Liver (tissue), 9 donors: ENCODE measurements around the gene NRK. TPM values are rescaled to one million over a fixed set of nuclear protein-coding genes. Genes with fewer than 3 reads are reported as not detected.

Source experiments
- DNase-seq: peaks from one replicate; pipeline ENCODE4 v3.0.0-alpha.2; 2017; ENCODE audit warnings: low spot score
- H3K27ac ChIP-seq, 2 donors: one replicate each; pipeline ENCODE4 v1.7.0; 2013; ENCODE audit warnings: inconsistent platforms in 2 of 2, low read length in 2 of 2, control low read depth in 1 of 2, low read depth in 1 of 2, mild to moderate bottlenecking in 1 of 2
- H3K27me3 ChIP-seq, 4 donors: one replicate each; pipeline versions ENCODE4 v1.6.1 to v1.7.0; 2013; ENCODE audit warnings: low read length in 3 of 4, inconsistent platforms in 1 of 4, mild to moderate bottlenecking in 1 of 4, moderate library complexity in 1 of 4; ENCODE audit not compliant: control insufficient read depth in 4 of 4, insufficient read depth in 4 of 4
- H3K36me3 ChIP-seq, 4 donors: one replicate each; pipeline versions ENCODE4 v1.6.1 to v1.7.0; 2013; ENCODE audit warnings: low read length in 3 of 4, mild to moderate bottlenecking in 3 of 4, low read depth in 1 of 4, moderate library complexity in 1 of 4; ENCODE audit not compliant: control insufficient read depth in 4 of 4, insufficient read depth in 3 of 4
- H3K4me1 ChIP-seq, 4 donors: one replicate each; pipeline versions ENCODE4 v1.6.1 to v1.7.0; 2013; ENCODE audit warnings: low read length in 3 of 4, mild to moderate bottlenecking in 3 of 4, moderate library complexity in 1 of 4; ENCODE audit not compliant: control insufficient read depth in 4 of 4, insufficient read depth in 4 of 4
- H3K4me3 ChIP-seq, 3 donors: one replicate each; pipeline versions ENCODE4 v1.6.1 to v1.7.0; 2013; ENCODE audit warnings: low read length in 3 of 3, control low read depth in 1 of 3, low read depth in 1 of 3, mild to moderate bottlenecking in 1 of 3
- H3K9ac ChIP-seq, 2 donors: one replicate each; pipeline ENCODE4 v1.7.0; 2013; ENCODE audit warnings: low read length in 2 of 2, mild to moderate bottlenecking in 2 of 2, moderate library complexity in 2 of 2, control low read depth in 1 of 2, low read depth in 1 of 2
- H3K9me3 ChIP-seq, 4 donors: one replicate each; pipeline versions ENCODE4 v1.6.1 to v1.7.0; 2013; ENCODE audit warnings: low read length in 3 of 4; ENCODE audit not compliant: control insufficient read depth in 4 of 4
- ATF3 ChIP-seq: IDR thresholded peaks from 2 replicates; pipeline ENCODE4 v1.6.1; 2016; ENCODE audit warnings: antibody characterized with exemption
- CTCF ChIP-seq: fragments of 150-350 bp; IDR thresholded peaks from 2 replicates; pipeline ENCODE4 v1.5.1; 2017; ENCODE audit warnings: improper control_type of control experiment, low read depth, low read length; ENCODE audit not compliant: missing input control
- EGR1 ChIP-seq, 2 donors: IDR thresholded peaks; 2 replicates each; pipeline ENCODE4 v1.6.1; 2016 to 2018; ENCODE audit warnings: antibody characterized with exemption in 2 of 2, low read depth in 2 of 2
- FOXA1 ChIP-seq: IDR thresholded peaks from 2 replicates; pipeline ENCODE4 v1.6.1; 2016; ENCODE audit warnings: antibody characterized with exemption
- FOXA2 ChIP-seq: IDR thresholded peaks from 2 replicates; pipeline ENCODE4 v1.6.1; 2016; ENCODE audit warnings: antibody characterized with exemption
- HNF4A ChIP-seq, 2 donors: conservative IDR thresholded peaks; 2 replicates each; pipeline ENCODE4 v1.6.1; 2016; ENCODE audit warnings: antibody characterized with exemption in 2 of 2, mild to moderate bottlenecking in 2 of 2
- JUND ChIP-seq, 2 donors: IDR thresholded peaks; 2 replicates each; pipeline ENCODE4 v1.6.1; 2016; ENCODE audit warnings: antibody characterized with exemption in 2 of 2
- MAX ChIP-seq: IDR thresholded peaks from 2 replicates; pipeline ENCODE4 v1.6.1; 2016; ENCODE audit warnings: antibody characterized with exemption
- NR2F2 ChIP-seq: IDR thresholded peaks from 2 replicates; pipeline ENCODE4 v1.6.1; 2016; ENCODE audit warnings: antibody characterized with exemption
- RAD21 ChIP-seq, 2 donors: IDR thresholded peaks; 2 replicates each; pipeline ENCODE4 v1.6.1; 2016; ENCODE audit warnings: antibody characterized with exemption in 2 of 2, mild to moderate bottlenecking in 2 of 2
- RXRA ChIP-seq, 2 donors: IDR thresholded peaks; 2 replicates each; pipeline ENCODE4 v1.6.1; 2017 to 2018; ENCODE audit warnings: antibody characterized with exemption in 2 of 2, mild to moderate bottlenecking in 1 of 2
- SP1 ChIP-seq: IDR thresholded peaks from 2 replicates; pipeline ENCODE4 v1.6.1; 2018; ENCODE audit warnings: antibody characterized with exemption, mild to moderate bottlenecking
- TAF1 ChIP-seq: conservative IDR thresholded peaks from 2 replicates; pipeline ENCODE4 v1.6.1; 2016; ENCODE audit warnings: antibody characterized with exemption, mild to moderate bottlenecking
- YY1 ChIP-seq: IDR thresholded peaks from 2 replicates; pipeline ENCODE4 v1.6.1; 2016; ENCODE audit warnings: antibody characterized with exemption, mild to moderate bottlenecking
- WGBS: extraction: QIAGEN DNeasy Blood & Tissue Kit; methylation state at CpG from one replicate; pipeline ENCODE4 v1.1.7; 2013; 5-methylcytosine and 5-hydroxymethylcytosine counted together
- polyA plus RNA-seq, 2 donors: library from polyadenylated mRNA; stranded (reverse) in 1 of 2; unstranded in 1 of 2; fragments of 200-250 nt in 1 of 2; fragments of >200 nt in 1 of 2; fragmentation: Nextera tagmentation in 1 of 2; extraction: Ambion mirVana in 1 of 2; gene quantifications; one replicate each; pipeline versions ENCODE4 v1.2.1 to v1.2.3, GENCODE V29; 2013 to 2015
- total RNA-seq, 2 donors: library from RNA; depleted of rRNA; stranded (reverse); fragments of >200 nt; gene quantifications; one replicate each; pipeline ENCODE4 v1.2.3, GENCODE V29; 2014
- donor health status: healthy.
- donor health status: healthy.
- donor health status: healthy.
- donor health status: healthy.
- donor health status: healthy.

NRK gene
- total and polyA plus RNA-seq, 4 donors: 0.03 to 0.61 (median 0.08) TPM

GRCh38 chrX:105820247-105820646, 2.1 kb upstream of the NRK start:
- Histone ChIP-seq H3K4me1 (peaks cover 0 to 9% (median 4%) of the 10 kb centered on the region in 4 donors), H3K4me3 (no peak overlapping the region), H3K36me3 (no peaks in the 10 kb centered on the region), H3K9ac (no peak overlapping the region), H3K27me3 (peaks cover 0 to 13% (median 0%) of the 10 kb centered on the region in 4 donors), H3K27ac (no peak overlapping the region), H3K9me3 (peaks cover 0 to 2% (median 0%) of the 10 kb centered on the region in 4 donors)
- WGBS: 30% methylated on average over 7 of the region's 7 CpGs
- no peak for DNase-seq
- TF ChIP-seq MAX (no peak), SP1 (no peak), CTCF (no peak), FOXA1 (no peak), FOXA2 (no peak), HNF4A (conservative IDR thresholded peaks at IDR 0.05) (no peak), YY1 (no peak)

GRCh38 chrX:105821471-105822121, 743 bp upstream of the NRK start:
- Histone ChIP-seq H3K9ac (no peak overlapping the region), H3K36me3 (no peaks in the 10 kb centered on the region), H3K27me3 (peaks cover 0 to 13% (median 0%) of the 10 kb centered on the region in 4 donors), H3K27ac (no peak overlapping the region), H3K4me3 (peak overlapping the region in 1 of 3 donors; percentile 36), H3K4me1 (peaks cover 0 to 9% (median 4%) of the 10 kb centered on the region in 4 donors), H3K9me3 (peaks cover 0 to 2% (median 0%) of the 10 kb centered on the region in 4 donors)
- 5% methylated on average over 28 of the region's 28 CpGs for WGBS
- DNase-seq: no peak
- TF ChIP-seq EGR1 (IDR thresholded peaks at IDR 0.05; ENCODE audit: low read depth in 2 of 2): no peak
- TF ChIP-seq SP1: no peak
- TF ChIP-seq YY1: no peak
- TF ChIP-seq RAD21 (IDR thresholded peaks at IDR 0.05): no peak
- no peak for TF ChIP-seq RXRA (IDR thresholded peaks at IDR 0.05)
- no peak for TF ChIP-seq MAX
- no peak for TF ChIP-seq CTCF
- no peak for TF ChIP-seq HNF4A (conservative IDR thresholded peaks at IDR 0.05)
- no peak for TF ChIP-seq ATF3
- no peak for TF ChIP-seq TAF1
- no peak for TF ChIP-seq NR2F2
- TF ChIP-seq FOXA2: no peak
- no peak for TF ChIP-seq JUND (IDR thresholded peaks at IDR 0.05)
